Nephron (organoid): ENCODE data around the gene PTRH1.

Source experiments
- H3K27ac Mint-ChIP-seq, 3 experiments: 2 replicates each; pipeline ENCODE4 v1.8.0; 2020; ENCODE audit warnings: mixed read lengths in 3 of 3, mild to moderate bottlenecking in 2 of 3, moderate library complexity in 1 of 3
- H3K27me3 Mint-ChIP-seq: 2 replicates; pipeline ENCODE4 v1.8.0; 2021; ENCODE audit warnings: low read depth, mild to moderate bottlenecking, moderate library complexity, mixed read lengths
- H3K36me3 Mint-ChIP-seq: 2 replicates; pipeline ENCODE4 v1.8.0; 2020; ENCODE audit warnings: low read depth, mixed read lengths
- H3K4me1 Mint-ChIP-seq: 2 replicates; pipeline ENCODE4 v1.8.0; 2020; ENCODE audit warnings: mixed read lengths
- H3K4me3 Mint-ChIP-seq, 3 experiments: 2 replicates each; pipeline ENCODE4 v1.8.0; 2020; ENCODE audit warnings: mild to moderate bottlenecking in 3 of 3, mixed read lengths in 3 of 3, moderate library complexity in 2 of 3
- H3K9me3 Mint-ChIP-seq: 2 replicates; pipeline ENCODE4 v1.8.0; 2020; ENCODE audit warnings: mixed read lengths
- CTCF ChIP-seq, 3 experiments: fragments of 200-600 bp; sonication (generic); IDR thresholded peaks; one replicate each; pipeline ENCODE4 v1.5.0; 2021; ENCODE audit warnings: antibody characterized with exemption in 3 of 3; ENCODE audit not compliant: unreplicated experiment in 3 of 3

Gene PTRH1

GRCh38 chr9:127689329-127690000, 26.0 kb downstream of the PTRH1 start:
- Mint-ChIP-seq H3K27ac (no peak overlapping the region), H3K4me3 (no peak overlapping the region), H3K4me1 (no peaks in the 10 kb centered on the region), H3K36me3 (peaks cover 37% of the 10 kb centered on the region), H3K9me3 (no peaks in the 10 kb centered on the region), H3K27me3 (no peaks in the 10 kb centered on the region)
- no peak for TF ChIP-seq CTCF (IDR thresholded peaks at IDR 0.05; ENCODE audit: unreplicated experiment in 3 of 3)

GRCh38 chr9:127686461-127687393, 28.7 kb downstream of the PTRH1 start:
- no peak for TF ChIP-seq CTCF (IDR thresholded peaks at IDR 0.05; ENCODE audit: unreplicated experiment in 3 of 3)
- H3K27ac Mint-ChIP-seq = no peak overlapping the region
- no peak overlapping the region for H3K4me3 Mint-ChIP-seq
- H3K36me3 Mint-ChIP-seq = peaks cover 41% of the 10 kb centered on the region
- no peaks in the 10 kb centered on the region for H3K27me3 Mint-ChIP-seq
- no peaks in the 10 kb centered on the region for H3K9me3 Mint-ChIP-seq
- H3K4me1 Mint-ChIP-seq = no peaks in the 10 kb centered on the region

DNA sequence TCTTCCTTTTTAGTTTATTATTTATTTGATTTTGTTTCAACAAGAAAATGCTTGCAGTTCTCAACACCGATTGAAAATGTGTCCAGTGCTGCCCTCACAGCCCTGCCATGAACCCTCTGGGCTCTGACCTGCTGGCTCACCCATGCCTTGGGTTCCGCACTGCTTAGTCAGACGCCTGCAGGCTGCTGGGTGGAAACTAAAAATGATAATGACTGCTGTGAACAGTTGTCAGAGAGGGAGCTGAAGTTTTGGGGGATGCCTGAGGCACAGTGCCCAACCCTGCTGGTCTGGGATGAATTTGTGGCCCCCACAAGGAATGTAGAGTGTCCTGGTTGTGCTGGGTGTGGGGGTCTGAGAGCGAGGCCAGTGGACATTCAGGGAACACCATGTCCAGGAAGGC, 30.9 kb downstream of the PTRH1 start:
- no peak overlapping the region for H3K27ac Mint-ChIP-seq
- no peaks in the 10 kb centered on the region for H3K4me1 Mint-ChIP-seq
- no peaks in the 10 kb centered on the region for H3K9me3 Mint-ChIP-seq
- H3K4me3 Mint-ChIP-seq = no peak overlapping the region
- no peaks in the 10 kb centered on the region for H3K27me3 Mint-ChIP-seq
- no peak for TF ChIP-seq CTCF (IDR thresholded peaks at IDR 0.05; ENCODE audit: unreplicated experiment in 3 of 3)
- peaks cover 31% of the 10 kb centered on the region for H3K36me3 Mint-ChIP-seq

DNA sequence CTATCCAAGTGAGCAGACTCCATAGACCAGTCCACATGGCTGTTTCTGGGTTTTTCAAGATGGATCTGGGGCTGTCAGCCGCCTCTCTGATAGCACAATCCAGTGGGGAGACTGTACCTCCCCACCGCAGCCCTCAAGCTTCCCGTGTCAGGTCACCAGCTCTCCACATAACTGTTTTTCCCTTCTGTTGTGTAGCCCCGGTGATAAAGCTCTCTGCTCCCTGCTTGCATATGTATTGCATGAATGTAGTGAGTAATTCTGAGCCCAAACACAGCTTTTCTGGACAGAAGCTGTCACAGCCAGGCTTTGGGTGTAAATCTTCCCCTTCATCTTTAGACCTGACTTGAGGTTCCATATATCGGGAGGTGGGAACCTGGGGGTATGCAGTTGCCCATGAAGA, 31.7 kb downstream of the PTRH1 start:
- no peaks in the 10 kb centered on the region for H3K9me3 Mint-ChIP-seq
- peaks cover 31% of the 10 kb centered on the region for H3K36me3 Mint-ChIP-seq
- no peak for TF ChIP-seq CTCF (IDR thresholded peaks at IDR 0.05; ENCODE audit: unreplicated experiment in 3 of 3)
- H3K4me1 Mint-ChIP-seq = peaks cover 3% of the 10 kb centered on the region
- no peak overlapping the region for H3K27ac Mint-ChIP-seq
- H3K4me3 Mint-ChIP-seq = no peak overlapping the region
- H3K27me3 Mint-ChIP-seq = no peaks in the 10 kb centered on the region

GRCh38 chr9:127682351-127683136, 32.9 kb downstream of the PTRH1 start:
- Mint-ChIP-seq H3K9me3 (no peaks in the 10 kb centered on the region), H3K4me3 (no peak overlapping the region), H3K27ac (no peak overlapping the region), H3K27me3 (no peaks in the 10 kb centered on the region), H3K4me1 (peaks cover 5% of the 10 kb centered on the region), H3K36me3 (peaks cover 32% of the 10 kb centered on the region)
- TF ChIP-seq CTCF (IDR thresholded peaks at IDR 0.05; ENCODE audit: unreplicated experiment in 3 of 3) = no peak
